Osteocyte (in vitro differentiated cells): ENCODE measurements around the gene ABHD2. TPM values are rescaled to one million over a fixed set of nuclear protein-coding genes. Genes with fewer than 3 reads are reported as not detected.

Experiments used
- DNase-seq: peaks from one replicate; pipeline ENCODE4 v3.0.0; 2021; ENCODE audit warnings: mixed read lengths; ENCODE audit not compliant: unreplicated experiment; ENCODE audit errors: extremely low spot score
- H3K27ac Mint-ChIP-seq: one replicate; pipeline ENCODE4 v1.8.0; 2021; ENCODE audit warnings: mild to moderate bottlenecking, mixed read lengths; ENCODE audit not compliant: unreplicated experiment
- H3K27me3 Mint-ChIP-seq: one replicate; pipeline ENCODE4 v1.8.0; 2021; ENCODE audit warnings: mixed read lengths; ENCODE audit not compliant: unreplicated experiment
- H3K36me3 Mint-ChIP-seq: one replicate; pipeline ENCODE4 v1.8.0; 2021; ENCODE audit warnings: mixed read lengths; ENCODE audit not compliant: unreplicated experiment
- H3K4me1 Mint-ChIP-seq: one replicate; pipeline ENCODE4 v1.8.0; 2021; ENCODE audit warnings: mixed read lengths; ENCODE audit not compliant: unreplicated experiment
- H3K4me3 Mint-ChIP-seq: one replicate; pipeline ENCODE4 v1.8.0; 2021; ENCODE audit warnings: mild to moderate bottlenecking, moderate library complexity, mixed read lengths; ENCODE audit not compliant: unreplicated experiment
- H3K9me3 Mint-ChIP-seq: one replicate; pipeline ENCODE4 v1.8.0; 2021; ENCODE audit warnings: mixed read lengths; ENCODE audit not compliant: unreplicated experiment
- CTCF ChIP-seq: fragments of 200-600 bp; sonication (generic); IDR thresholded peaks from 2 replicates; pipeline ENCODE4 v1.5.0; 2021; ENCODE audit warnings: antibody characterized with exemption, mild to moderate bottlenecking, moderate library complexity
- total RNA-seq: library from RNA; stranded (reverse); gene quantifications from 2 replicates; pipeline ENCODE4 v1.2.1, GENCODE V29; 2021

ABHD2 gene
- total RNA-seq, 1 donor from 2014 or later, result 85.7 TPM

GRCh38 chr15:89157918-89158564, 69.8 kb downstream of the ABHD2 start:
- Mint-ChIP-seq H3K4me1 (peaks cover 10% of the 10 kb centered on the region), H3K4me3 (no peak overlapping the region), H3K27ac (no peak overlapping the region), H3K9me3 (no peaks in the 10 kb centered on the region), H3K27me3 (no peaks in the 10 kb centered on the region), H3K36me3 (peaks cover 38% of the 10 kb centered on the region)
- TF ChIP-seq CTCF, result no peak
- no peak for DNase-seq

- peaks cover 24% of the 10 kb centered on the region for H3K36me3 Mint-ChIP-seq
- DNase-seq, result no peak
- no peak overlapping the region for H3K4me3 Mint-ChIP-seq
- TF ChIP-seq CTCF, result no peak
- H3K9me3 Mint-ChIP-seq, result no peaks in the 10 kb centered on the region
- H3K4me1 Mint-ChIP-seq, result peaks cover 39% of the 10 kb centered on the region
- H3K27ac Mint-ChIP-seq, result no peak overlapping the region
- no peaks in the 10 kb centered on the region for H3K27me3 Mint-ChIP-seq
These were observed 73.4 kb downstream of the ABHD2 start for GRCh38 chr15:89161666-89162065.

GRCh38 chr15:89163271-89164055, 75.2 kb downstream of the ABHD2 start:
- no peak overlapping the region for H3K27ac Mint-ChIP-seq

GRCh38 chr15:89164712-89165211, 76.5 kb downstream of the ABHD2 start:
- H3K4me3 Mint-ChIP-seq, result no peak overlapping the region
- TF ChIP-seq CTCF, result no peak
- peak overlapping the region; percentile 84 for H3K27ac Mint-ChIP-seq
- DNase-seq, result no peak
- no peaks in the 10 kb centered on the region for H3K27me3 Mint-ChIP-seq
- peaks cover 66% of the 10 kb centered on the region for H3K4me1 Mint-ChIP-seq
- peaks cover 12% of the 10 kb centered on the region for H3K36me3 Mint-ChIP-seq
- H3K9me3 Mint-ChIP-seq, result no peaks in the 10 kb centered on the region

More at GRCh38 chr15:89163271-89164055, 75.2 kb downstream of the ABHD2 start:
- H3K4me3 Mint-ChIP-seq, result no peak overlapping the region
- H3K9me3 Mint-ChIP-seq, result no peaks in the 10 kb centered on the region
- H3K27me3 Mint-ChIP-seq, result no peaks in the 10 kb centered on the region
- no peak for TF ChIP-seq CTCF
- H3K36me3 Mint-ChIP-seq, result peaks cover 15% of the 10 kb centered on the region
- no peak for DNase-seq
- H3K4me1 Mint-ChIP-seq, result peaks cover 55% of the 10 kb centered on the region

GRCh38 chr15:89165677-89166076, 77.4 kb downstream of the ABHD2 start:
- Mint-ChIP-seq H3K4me1 (peaks cover 67% of the 10 kb centered on the region), H3K36me3 (peaks cover 13% of the 10 kb centered on the region), H3K27ac (peak overlapping the region; percentile 84), H3K4me3 (no peak overlapping the region), H3K9me3 (no peaks in the 10 kb centered on the region), H3K27me3 (no peaks in the 10 kb centered on the region)
- no peak for DNase-seq
- TF ChIP-seq CTCF, result no peak
